ENCODE data around the gene FAT3. TPM values are rescaled to one million over a fixed set of nuclear protein-coding genes. Genes with fewer than 3 reads are reported as not detected.

FAT3 gene
- not detected for polyA plus RNA-seq (2012; ENCODE audit: missing spikeins)

DNA sequence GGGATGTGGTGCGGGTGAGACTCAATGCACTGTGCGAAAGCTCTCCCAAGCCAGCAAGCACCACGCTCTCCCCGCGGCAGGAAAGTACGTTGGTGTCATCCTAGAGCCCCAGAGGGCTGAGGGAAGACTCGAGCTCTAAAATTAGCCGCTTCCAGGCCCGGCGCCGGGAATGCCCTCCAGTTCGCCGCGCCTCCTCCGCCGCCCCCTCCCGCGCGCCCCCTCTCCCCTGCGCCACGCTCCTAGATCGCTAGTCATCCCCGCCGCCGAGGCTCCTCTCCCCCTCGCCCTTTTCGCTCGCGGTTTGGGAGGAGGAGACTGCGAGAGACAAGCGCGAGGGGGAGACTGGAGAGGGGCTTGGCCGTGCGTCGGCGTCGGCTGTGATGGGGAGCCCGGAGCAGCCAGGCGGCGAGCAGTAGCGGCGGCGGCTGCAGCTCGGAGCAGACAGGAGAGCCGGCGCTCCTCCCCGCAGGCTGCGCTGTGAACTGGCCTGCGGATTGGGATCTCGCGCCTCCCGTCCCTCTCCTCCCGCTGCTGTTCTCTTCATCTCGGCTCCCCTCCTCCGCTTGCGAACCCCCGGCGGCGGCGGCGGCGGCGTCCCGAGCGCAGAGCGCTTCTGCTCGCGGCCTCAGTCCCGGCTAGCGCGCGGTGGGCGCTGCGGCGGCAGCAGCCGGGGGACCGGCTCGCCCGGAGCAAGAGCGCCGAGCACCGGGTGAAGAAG lies at the start of gene FAT3:
TSS of gene FAT3 (plus strand) at position 412 of the 718 bp plus-strand sequence. CDS start 127,295 bp downstream, outside the sequence.
- FAIRE-seq = no peak
- TF ChIP-seq POLR2AphosphoS5 (IDR thresholded peaks at IDR 0.05; ENCODE audit: low read depth, low read length) = no peak
- no peak for TF ChIP-seq POLR2A (IDR thresholded peaks at IDR 0.05; ENCODE audit: low read depth, low read length)
- no peak for TF ChIP-seq TAF1 (IDR thresholded peaks at IDR 0.05; ENCODE audit: borderline replicate concordance, low read depth, low read length)
- DNase-seq (ENCODE audit: insufficient read length) = no peak

DNA sequence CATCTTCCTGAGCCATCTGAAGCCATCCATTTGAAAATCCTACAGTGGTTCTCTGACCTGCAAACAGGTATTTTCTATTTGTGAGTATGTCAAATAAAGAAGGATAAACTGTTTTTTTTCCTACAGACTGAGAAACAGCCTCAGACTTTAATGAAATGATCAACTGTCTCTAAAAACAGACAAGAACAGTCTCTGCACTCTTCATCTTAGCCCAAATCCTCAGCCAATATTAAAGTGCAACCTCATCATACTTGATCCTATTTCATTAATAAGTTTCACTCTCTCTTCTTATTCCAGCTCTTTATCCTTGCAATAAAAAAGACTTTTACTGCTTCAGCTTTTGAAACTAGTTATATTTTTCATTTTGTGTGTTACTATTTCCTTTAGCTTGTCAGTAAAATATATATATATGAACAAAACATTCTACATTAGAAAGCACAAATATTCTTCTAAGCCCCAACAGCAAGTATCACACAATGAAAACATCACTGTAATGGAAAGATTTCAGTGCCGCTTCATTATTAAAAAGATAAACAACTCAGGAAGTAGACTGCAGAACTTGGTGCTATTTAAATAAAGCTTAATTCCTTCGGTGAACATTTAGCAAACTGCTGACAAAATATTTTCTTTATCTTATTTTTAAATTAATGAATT lies 45.5 kb upstream of the FAT3 start:
- no peak for DNase-seq (ENCODE audit: insufficient read length)
- TF ChIP-seq POLR2AphosphoS5 (IDR thresholded peaks at IDR 0.05; ENCODE audit: low read depth, low read length) (no peak), TAF1 (IDR thresholded peaks at IDR 0.05; ENCODE audit: borderline replicate concordance, low read depth, low read length) (no peak), POLR2A (IDR thresholded peaks at IDR 0.05; ENCODE audit: low read depth, low read length) (no peak)
- FAIRE-seq = no peak

DNA sequence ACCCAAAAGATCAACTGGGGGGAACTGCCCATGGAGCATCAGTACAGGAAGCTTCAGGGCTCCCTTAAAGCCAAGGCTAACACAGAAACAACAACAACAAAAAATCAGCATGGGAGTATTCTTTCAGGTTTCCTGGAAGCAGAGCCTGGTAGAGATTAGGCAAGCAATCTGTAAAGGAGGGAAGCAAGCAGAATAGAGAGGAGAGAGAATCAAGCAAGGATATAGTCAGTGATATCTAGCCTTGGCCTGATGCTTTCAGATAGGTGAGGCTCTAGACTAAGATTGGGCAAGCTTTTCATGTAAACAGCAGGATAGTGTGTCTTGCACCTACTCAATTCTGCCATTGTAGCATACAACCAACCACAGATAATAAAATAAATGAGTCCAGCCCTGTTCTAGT lies 44.4 kb upstream of the FAT3 start:
- no peak for FAIRE-seq
- TF ChIP-seq TAF1 (IDR thresholded peaks at IDR 0.05; ENCODE audit: borderline replicate concordance, low read depth, low read length) (no peak), POLR2A (IDR thresholded peaks at IDR 0.05; ENCODE audit: low read depth, low read length) (no peak), POLR2AphosphoS5 (IDR thresholded peaks at IDR 0.05; ENCODE audit: low read depth, low read length) (no peak)
- DNase-seq (ENCODE audit: insufficient read length) = no peak

DNA sequence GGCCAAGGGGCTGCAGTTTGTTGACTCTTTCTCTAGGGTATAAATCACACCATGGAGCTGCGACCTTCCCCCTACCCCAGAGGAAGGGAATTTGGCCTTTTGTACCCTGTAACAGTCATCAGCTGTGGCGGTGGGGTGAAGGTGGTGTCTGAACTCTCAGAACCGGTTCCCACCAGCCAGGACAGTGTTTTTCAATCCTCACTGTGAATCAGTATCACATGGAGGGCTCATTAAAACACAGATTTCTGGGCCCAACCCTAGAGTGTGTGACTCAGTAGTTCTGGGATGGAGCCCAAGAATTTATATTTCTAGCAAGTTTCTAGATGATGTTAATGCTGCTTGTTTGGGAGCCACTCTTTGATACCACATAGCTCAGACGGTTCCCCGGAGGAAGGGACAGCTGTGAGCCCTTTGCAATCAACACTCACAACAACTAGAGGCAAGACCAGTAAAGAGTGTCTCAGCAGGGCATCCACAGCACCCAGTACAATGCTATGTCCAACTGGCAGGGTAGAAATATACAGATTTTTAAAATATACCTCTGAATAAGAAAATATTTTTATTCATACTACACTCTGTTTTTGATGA lies 43.9 kb upstream of the FAT3 start:
- DNase-seq (ENCODE audit: insufficient read length) (no peak), FAIRE-seq (no peak)
- TF ChIP-seq POLR2AphosphoS5 (IDR thresholded peaks at IDR 0.05; ENCODE audit: low read depth, low read length) (no peak), TAF1 (IDR thresholded peaks at IDR 0.05; ENCODE audit: borderline replicate concordance, low read depth, low read length) (no peak), POLR2A (IDR thresholded peaks at IDR 0.05; ENCODE audit: low read depth, low read length) (no peak)

DNA sequence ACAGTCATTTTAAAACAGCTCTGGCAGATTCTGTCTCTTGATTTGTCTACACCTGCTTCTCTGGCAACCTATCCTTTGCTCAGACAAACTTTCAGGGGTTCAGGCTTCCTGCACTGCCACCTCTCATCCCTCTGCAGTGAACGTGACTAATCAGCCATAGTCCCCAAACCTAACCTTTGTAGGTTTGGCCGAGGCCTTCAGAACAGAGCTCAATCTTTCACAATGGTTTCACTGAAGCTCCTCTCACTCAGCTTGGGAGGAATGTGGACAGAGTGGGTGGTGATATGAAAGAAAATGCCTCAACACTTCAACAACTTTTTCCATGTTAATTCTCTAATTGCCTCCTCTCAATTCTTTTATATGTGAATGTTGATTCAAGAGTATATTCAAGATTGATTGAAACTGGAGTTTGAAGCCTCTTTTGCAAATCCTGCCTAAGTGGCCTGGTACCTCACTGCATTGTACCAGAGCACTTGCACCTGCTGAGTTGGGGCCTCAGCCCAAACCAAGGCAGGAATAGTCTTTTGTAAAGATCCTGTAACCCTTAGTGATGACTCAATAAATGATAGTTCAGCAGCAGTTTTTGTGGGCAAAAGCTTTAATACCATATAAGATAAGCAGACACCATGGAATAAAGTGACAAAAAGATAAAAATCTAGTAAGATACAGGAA lies 33.9 kb upstream of the FAT3 start:
- TF ChIP-seq TAF1 (IDR thresholded peaks at IDR 0.05; ENCODE audit: borderline replicate concordance, low read depth, low read length) = no peak
- no peak for TF ChIP-seq POLR2AphosphoS5 (IDR thresholded peaks at IDR 0.05; ENCODE audit: low read depth, low read length)
- TF ChIP-seq POLR2A (IDR thresholded peaks at IDR 0.05; ENCODE audit: low read depth, low read length) = no peak
- FAIRE-seq (no peak), DNase-seq (ENCODE audit: insufficient read length) (no peak)

DNA sequence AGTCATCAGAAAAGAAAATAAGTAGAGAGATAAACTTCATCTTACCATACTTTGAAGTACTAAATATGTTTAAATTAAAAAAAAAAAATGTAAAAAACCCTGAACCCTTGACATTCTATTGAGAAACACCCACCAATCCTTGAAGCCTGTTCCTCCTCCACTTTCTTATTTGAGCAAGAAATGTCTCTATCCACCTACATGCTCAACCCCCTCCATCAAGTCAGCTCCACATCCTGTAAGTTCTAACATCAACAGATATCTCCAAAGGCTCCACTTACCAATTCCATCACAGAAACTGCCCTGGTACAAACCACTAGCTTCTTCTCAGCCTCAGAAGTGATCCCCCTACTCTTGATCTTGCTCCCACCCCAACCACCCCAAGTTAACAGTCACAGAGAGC lies 32.5 kb upstream of the FAT3 start:
- TF ChIP-seq POLR2A (IDR thresholded peaks at IDR 0.05; ENCODE audit: low read depth, low read length) (no peak), TAF1 (IDR thresholded peaks at IDR 0.05; ENCODE audit: borderline replicate concordance, low read depth, low read length) (no peak), POLR2AphosphoS5 (IDR thresholded peaks at IDR 0.05; ENCODE audit: low read depth, low read length) (no peak)
- no peak for DNase-seq (ENCODE audit: insufficient read length)
- FAIRE-seq = no peak

DNA sequence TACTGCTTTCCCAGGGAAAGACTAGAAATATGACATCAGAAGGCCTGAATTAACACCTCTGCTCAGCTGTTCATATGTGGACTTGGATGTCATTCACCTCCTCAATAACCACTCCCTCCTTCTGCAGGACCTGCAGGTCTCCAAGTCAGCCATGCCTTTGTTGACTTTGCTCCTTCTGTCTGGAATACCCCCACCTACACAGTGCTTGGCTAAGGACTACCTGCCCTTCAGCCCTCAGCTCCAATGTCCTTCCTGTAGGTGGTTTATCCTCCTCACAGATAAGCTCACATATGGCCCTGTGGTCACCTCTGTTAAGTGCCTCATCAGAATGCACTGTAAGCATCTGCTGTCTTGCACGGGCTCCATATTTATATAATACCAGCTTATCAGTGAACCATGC lies 26.4 kb upstream of the FAT3 start:
- FAIRE-seq = no peak
- no peak for TF ChIP-seq POLR2AphosphoS5 (IDR thresholded peaks at IDR 0.05; ENCODE audit: low read depth, low read length)
- no peak for TF ChIP-seq TAF1 (IDR thresholded peaks at IDR 0.05; ENCODE audit: borderline replicate concordance, low read depth, low read length)
- TF ChIP-seq POLR2A (IDR thresholded peaks at IDR 0.05; ENCODE audit: low read depth, low read length) = no peak

DNA sequence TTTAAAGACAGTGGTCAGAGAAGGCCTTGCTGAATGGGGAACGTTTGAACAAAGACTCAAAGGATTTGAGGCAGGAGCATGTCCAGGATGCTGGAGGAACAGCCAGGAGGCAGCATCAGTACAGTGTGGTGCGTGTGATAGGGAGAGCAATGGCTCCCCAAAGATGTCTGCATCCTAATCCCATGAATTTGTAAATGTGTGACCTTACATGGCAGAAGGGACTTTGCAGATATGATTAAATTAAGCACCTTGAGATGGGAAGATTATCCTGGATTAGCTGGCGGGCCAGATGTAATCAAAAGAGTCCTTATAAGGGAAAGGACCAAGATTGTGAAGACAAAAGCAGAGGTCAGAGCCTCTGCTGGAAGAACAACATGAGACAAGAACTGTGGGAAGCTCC lies 24.6 kb upstream of the FAT3 start:
- TF ChIP-seq POLR2AphosphoS5 (IDR thresholded peaks at IDR 0.05; ENCODE audit: low read depth, low read length) (no peak), TAF1 (IDR thresholded peaks at IDR 0.05; ENCODE audit: borderline replicate concordance, low read depth, low read length) (no peak), POLR2A (IDR thresholded peaks at IDR 0.05; ENCODE audit: low read depth, low read length) (no peak)
- FAIRE-seq (no peak), DNase-seq (ENCODE audit: insufficient read length) (no peak)

More for the DNA sequence above, 26.4 kb upstream of the FAT3 start:
- no peak for DNase-seq (ENCODE audit: insufficient read length)

DNA sequence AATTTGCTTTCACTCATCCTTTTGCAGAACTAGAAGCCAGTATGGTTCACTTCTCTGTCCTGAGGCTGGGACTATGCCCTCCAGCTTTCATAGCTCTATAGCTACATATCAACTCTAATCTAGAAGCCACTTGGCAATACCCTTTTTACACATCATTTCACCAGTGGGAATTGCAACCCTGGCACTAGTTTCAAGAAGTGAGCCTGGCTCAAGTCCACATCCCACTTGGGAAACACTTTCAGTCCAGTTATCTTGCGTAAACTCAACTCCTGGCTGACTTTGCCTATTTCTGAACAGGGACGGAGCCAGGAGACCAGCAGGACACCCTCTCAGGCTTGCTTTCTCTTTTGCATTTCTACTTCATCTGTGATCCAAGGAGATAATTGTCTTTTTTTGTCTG lies 19.9 kb upstream of the FAT3 start:
- FAIRE-seq (no peak), DNase-seq (ENCODE audit: insufficient read length) (no peak)
- no peak for TF ChIP-seq TAF1 (IDR thresholded peaks at IDR 0.05; ENCODE audit: borderline replicate concordance, low read depth, low read length)
- TF ChIP-seq POLR2A (IDR thresholded peaks at IDR 0.05; ENCODE audit: low read depth, low read length) = no peak
- TF ChIP-seq POLR2AphosphoS5 (IDR thresholded peaks at IDR 0.05; ENCODE audit: low read depth, low read length) = no peak

DNA sequence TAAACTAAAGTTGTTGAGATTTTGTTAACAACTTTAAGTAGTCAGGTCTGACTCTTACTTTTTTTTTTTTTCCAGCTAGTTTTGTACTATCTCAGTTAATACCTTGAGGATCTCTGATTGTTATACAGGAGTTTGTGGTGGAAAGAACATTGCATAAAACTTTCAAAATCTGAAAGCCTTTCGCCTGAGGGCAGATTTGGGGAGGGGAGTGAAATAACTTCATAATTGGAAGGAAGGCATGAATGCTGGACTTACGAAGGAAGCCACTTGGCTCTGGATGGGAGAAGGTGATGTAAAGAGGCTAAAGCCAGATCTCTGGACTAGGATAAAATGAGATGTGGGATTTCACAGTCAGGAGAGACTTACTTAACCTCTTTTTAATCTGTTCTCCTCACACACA lies 18.2 kb upstream of the FAT3 start:
- TF ChIP-seq TAF1 (IDR thresholded peaks at IDR 0.05; ENCODE audit: borderline replicate concordance, low read depth, low read length) (no peak), POLR2AphosphoS5 (IDR thresholded peaks at IDR 0.05; ENCODE audit: low read depth, low read length) (no peak), POLR2A (IDR thresholded peaks at IDR 0.05; ENCODE audit: low read depth, low read length) (no peak)
- FAIRE-seq = no peak
- DNase-seq (ENCODE audit: insufficient read length) = no peak

DNA sequence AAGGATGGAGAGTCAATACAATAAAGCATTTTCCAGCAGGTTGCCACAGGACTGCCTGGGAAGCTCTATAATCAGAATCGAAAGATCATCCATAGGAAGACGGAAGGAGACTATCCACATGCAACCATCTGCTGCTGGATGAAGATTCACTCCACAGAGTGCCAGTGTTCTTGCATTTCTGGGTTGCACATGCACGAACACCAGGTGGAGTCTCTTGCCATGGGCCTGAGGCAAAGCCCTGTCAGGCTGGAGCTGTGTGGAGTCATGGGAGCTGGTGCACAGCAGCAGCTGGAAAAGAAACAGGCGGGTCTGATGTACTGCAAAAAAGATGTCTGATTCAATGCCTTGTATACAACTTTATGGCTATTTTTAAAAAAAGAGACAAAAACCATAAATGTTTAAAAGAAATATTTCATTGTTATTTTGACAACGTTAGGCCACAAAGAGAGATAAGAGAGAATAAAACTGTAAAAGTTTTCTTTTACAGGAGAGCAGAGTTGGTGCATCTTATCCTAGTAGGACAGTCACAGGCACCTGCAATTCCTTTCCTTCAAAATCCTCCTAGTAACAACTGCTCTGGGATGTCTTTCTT lies 12.9 kb upstream of the FAT3 start:
- DNase-seq (ENCODE audit: insufficient read length) (no peak), FAIRE-seq (no peak)
- TF ChIP-seq TAF1 (IDR thresholded peaks at IDR 0.05; ENCODE audit: borderline replicate concordance, low read depth, low read length) (no peak), POLR2AphosphoS5 (IDR thresholded peaks at IDR 0.05; ENCODE audit: low read depth, low read length) (no peak), POLR2A (IDR thresholded peaks at IDR 0.05; ENCODE audit: low read depth, low read length) (no peak)
